ENCODE data around the gene ICA1.

Gene ICA1

DNA sequence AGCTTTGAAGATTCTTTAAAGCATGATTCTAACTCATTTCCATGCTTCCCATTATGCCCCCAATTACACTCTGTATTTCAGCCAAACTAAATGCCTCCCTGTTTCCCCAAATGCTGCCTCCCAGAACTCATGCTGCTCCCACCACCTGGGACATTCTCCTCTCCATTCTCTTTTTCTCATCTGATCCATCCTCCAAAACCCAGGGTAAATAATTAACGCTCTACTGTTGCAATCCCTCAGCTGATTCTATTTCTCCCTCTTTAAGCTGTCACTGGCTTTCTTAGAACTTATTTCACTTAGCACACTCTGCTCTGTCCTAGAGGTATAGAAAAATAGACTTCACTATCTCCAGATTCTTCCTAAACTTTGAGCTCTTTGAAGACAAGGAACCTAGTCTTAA is 104.7 kb downstream of the ICA1 start:
- DNase-seq, result no peak

DNA sequence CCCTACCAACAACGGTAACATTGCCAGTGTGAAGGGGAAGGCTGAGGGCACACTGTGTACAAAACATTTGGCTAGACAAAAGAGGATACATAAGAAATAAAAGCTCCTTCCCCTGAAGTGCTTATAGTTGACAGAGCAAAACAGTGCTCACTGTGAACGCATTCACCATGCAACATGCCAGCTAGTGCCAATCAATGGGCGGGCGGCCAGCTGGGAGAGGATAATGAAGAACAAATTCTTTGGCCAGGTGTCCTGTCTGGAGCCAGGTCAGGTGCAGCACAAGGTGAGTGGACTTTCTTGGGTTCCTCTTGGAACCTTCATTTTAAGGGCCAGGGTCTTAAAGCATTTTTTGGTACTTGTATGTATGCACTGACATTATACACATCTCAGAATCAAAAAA is 106.1 kb downstream of the ICA1 start:
- peak; percentile 71 for DNase-seq

DNA sequence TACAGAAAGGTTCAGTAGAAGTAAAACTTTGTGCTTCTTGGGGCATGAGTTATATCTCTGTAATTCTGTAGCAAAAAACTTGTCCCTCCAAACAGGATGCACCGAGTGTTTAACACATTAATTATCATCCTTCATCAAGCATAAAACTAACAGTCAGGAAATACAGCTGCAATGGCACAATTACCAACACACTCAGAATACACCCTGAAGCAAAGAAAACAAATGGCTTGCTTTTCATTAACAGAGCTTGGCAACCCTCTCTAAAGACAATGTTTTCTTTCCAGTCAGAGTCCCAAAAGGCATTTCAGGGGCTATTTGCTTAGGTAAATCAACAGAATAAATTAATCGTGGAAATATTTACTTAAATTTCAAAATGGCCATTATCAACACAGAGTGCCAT is 107.7 kb downstream of the ICA1 start:
- peak; percentile 79 for DNase-seq

DNA sequence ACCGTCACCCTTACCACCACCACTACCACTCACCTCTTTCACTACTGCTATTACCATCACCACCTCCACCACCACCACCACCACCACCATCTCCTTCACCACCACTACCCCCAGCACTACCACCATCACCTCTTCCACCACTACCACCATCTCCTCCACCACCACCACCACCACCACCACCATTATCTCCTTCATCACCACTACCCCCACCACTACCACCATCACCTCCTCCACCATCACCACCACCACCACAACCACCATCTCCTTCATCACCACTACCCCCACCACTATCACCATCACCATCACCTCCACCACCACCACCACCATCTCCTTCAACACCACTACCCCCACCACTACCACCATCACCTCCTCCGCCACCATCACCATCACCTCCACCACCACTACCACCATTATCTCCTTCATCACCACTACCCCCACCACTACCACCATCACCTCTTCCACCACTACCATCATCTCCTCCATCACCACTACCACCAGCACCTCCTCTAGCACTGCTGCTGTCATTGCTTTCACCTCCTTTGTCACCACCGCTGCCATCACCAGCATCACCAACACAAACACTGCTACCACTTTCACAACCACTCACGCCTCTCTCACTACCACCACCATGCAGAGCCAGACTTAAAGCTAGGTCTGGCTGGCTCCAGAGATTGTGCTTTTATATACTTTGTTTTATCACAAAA is 109.3 kb downstream of the ICA1 start:
- DNase-seq, result no peak

DNA sequence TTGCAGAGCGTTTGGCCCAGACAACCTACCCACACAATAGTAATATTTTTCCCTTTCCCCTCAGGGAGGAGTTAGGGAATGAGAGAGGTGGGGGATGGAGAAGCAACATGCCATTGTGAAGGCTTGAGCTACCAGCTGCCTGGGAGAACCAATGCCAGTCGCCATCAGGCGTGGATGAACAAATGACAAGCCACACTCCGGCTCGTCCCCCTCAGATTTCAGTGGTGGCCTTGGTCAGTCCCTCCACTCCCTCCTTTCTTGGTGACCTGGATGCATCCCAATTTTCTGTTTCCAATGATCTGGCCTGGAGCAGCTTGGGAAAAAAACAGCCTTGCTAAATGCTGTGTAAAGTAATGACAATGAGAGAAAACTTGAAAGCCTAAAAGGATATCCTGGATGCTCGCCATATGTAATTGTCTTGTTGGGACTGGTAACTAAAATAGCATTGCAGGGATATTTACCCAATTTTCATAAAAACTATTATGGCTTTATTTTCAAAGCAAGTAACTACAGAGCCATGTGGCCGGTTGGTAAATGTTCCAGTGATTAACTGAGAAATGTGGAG is 110.7 kb downstream of the ICA1 start:
- no peak for DNase-seq

DNA sequence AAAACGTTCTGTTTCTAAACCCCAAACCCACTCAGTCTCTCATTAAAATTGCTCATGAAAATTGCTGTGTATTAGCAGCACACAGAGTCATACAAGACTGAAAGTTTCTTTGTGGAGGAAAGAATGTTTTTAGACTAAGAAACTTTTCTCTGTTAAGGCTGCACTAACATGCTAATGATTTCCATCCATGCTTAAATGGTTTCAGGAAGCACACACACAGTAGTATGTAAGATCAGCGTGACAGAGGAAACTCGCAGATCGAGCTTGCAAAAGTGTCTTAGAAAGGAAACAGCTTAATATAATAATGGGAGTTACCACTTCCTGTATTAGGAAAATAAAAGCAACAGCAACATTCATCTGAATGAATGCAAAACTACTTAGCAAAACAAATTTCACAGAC is 112.7 kb downstream of the ICA1 start:
- no peak for DNase-seq

DNA sequence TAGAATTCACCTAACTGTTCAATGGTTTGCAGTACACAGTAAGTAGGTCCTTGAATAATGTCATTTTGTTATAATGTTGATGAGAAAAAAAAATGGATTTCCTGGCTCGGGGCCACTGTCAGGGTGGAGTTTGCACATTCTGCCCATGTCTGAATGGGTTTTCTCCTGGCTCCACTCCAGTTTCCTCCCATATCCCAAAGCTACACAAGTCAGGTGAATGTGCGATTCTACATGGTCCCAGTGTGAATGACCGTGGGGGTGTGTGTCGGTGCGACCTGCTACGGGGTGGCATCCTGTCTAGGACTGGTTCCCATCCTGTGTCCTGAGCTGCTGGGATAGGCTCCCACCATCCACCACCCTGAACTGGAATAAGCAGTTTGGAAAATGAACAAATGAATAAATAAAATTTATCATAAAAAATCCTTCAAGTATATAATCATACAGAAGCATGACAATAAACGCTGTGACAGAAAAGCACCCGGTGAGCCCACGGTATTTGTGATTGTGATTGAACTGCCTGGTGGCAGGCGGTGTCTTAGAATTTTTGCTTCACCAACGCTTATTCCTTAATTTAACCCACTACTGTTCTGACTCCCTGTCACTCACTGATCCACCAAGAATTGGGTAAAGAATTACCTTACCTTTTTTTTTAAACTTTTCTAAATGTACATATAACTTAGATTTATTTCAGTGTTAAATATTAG is 114.1 kb downstream of the ICA1 start:
- DNase-seq, result peak; percentile 81

DNA sequence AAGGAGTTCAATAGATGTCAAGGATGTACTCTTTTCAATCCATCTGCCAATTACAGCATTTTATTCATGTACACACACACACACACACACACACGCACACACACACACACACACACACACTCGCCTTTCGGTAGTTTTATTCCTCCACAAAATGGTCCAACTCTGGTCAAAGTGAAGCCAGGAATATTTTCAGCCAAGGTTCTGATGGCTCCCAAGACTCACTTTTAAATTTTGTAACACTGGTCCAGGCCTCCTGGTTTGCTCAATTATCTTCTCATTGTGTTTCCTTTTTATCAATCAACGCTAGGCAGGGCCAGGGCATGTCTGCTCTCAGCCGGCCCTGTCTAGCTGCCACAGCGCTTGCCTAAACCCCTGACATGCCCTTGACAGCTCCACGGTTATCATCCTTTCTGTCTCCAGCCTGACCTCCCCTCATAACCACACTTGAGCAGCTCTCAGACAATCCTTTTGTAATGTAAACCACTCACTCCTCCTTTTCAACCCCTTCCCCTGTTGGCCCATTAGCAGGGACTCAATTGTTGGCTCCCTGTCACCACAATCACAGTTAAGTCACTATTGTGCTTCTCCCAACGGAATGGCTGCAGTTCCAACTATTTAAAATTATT is 115.1 kb downstream of the ICA1 start:
- peak; percentile 86 for DNase-seq

DNA sequence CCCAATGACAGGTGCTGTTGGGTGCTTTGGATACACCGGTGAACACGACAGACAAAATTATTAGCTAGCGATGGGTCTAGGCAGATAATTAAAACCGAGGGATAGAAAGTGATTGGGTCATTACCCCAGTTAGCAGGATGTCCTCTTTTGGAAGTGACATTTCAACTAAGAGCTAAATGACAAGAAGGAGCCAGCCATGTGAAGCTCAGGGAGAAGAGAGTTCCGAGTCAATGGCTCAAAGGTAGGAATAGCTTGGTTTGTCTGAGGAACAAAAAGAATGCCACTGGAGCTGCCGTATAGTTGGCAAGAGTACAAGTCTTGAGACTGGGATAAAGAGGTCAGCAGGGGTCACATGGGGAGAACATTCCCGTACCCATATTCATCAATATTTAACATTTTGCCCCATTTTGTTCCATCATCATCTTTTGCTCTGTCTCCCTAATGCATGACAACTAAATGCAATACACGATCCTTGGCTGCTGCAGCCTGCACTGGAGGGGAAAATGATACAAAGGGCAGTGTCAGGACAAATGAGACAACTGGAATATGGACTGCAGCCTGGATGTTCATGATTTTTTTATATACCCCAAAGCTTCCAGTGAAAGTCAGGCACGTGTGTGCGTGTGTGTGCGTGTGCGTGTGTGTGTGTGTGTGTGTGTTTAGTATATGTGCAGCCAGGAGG is 115.7 kb downstream of the ICA1 start:
- DNase-seq, result no peak

DNA sequence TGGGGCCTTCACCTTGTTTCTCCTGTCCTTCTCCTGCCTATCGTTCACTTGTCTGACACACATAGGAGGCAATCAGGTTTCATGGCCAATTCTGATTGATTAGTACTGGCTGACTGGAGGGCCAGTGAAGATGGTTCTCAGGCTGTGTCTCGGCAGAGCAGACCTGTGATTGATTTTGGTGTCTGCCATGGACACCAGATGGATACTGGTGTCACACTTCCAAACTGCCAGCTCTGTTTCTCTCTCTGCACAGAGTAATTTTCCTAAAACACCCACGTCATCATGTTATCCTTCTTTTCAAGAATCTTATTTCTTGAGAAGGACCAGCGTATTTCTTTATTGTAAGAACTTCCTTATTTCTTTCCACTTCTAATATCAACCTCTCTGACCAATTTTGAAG is 117.1 kb downstream of the ICA1 start:
- DNase-seq, result no peak

DNA sequence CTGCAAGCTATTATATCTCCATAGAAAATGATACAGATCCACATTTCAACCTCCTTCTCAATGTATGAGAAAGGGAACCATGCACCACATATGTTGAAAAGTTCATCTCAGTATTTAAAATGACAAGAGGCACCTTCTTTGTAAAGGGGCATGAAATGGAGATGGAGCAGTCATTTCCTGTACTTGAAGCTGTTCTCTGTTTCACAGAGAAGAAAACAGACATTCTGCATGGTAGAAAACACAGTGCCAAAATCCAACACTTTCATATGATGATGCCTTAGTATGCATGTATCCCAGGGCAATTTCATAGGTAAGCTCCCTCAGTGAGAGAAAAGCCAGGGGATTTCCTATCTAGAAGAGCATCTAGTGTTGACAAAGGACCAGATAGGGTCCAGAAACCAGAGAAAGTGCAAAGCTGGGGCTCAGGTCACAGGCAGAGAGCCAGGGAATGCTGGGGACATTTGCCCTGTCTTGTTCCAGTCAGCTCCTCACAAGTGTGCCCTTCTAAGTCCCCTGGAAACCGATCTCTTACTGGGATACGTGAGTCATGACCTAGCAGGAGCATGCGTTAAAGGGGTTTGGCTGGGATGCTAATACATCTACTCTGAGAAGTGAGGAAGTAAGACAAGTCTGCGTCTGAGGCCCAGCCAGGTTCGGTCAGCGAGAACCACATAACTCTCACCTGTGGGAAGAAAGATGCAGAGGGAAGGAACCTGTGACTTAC is 118.7 kb downstream of the ICA1 start:
- no peak for DNase-seq

DNA sequence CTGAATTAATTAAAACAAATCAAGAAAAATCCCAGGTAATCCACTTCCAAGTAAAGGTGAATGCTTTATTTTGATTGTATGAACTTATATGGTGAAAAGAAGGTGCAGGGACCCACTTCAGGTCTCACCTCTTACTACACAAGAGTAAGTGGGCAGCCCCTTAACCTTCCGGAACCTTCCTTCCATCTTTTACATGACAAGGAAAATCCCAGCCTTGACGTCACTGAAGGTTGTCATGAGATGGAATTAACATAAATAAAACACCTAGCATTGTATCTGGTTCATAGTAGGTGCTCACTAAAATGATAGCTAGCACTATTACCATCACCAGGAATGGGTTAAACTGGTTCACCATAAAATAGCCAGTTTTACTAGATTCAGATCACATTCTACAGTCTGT is 119.5 kb downstream of the ICA1 start:
- no peak for DNase-seq

DNA sequence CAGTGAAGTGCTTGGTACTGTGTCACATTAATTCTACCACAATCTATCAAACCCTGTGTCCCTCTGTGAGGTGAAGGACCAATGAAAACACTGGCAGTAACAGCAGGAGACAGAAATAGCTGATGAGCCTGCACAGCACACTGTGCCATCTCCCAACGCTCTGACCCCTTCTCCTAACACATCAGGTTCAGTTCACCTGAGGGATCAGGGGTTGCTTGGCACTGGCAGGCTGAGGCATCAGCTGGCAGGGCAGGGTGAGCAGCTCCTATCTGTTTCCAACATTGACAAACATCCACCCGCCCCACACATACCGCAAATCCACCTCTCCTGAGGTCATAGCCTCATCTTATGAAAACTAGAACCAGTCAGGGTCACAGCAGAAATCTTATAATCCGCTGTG is 120.9 kb downstream of the ICA1 start:
- DNase-seq, result no peak

DNA sequence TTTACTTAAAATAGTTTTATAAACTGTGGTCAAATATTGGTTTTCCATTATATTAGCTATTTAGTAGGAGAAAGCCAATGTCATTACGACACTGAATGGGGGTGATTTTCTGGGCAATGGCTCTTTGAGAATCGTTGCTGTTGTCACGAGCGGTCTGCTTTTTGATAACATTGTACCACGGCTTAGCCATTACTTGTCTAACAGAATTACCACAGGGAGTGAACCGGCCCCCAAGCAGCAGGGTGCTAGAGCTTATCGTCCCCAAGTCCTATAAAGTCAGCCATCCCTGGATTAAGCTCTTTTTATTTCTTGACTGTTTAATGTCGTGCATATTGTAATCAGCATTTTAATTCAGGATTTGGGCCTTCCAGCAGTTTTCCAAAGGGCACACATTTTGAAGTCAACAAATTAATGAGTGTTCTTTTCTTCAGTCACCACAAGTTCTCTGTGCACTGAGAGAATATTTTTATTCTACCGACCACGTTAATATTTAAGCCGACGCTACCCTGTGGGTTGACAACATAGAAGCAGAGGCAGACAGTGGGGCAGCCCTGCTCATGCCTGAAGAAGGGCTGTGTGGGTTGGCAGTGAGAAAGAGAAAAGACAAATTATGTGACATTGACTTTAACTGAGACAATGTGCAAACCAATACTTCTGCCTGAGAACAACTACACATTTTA is 125.8 kb downstream of the ICA1 start:
- DNase-seq, result no peak

DNA sequence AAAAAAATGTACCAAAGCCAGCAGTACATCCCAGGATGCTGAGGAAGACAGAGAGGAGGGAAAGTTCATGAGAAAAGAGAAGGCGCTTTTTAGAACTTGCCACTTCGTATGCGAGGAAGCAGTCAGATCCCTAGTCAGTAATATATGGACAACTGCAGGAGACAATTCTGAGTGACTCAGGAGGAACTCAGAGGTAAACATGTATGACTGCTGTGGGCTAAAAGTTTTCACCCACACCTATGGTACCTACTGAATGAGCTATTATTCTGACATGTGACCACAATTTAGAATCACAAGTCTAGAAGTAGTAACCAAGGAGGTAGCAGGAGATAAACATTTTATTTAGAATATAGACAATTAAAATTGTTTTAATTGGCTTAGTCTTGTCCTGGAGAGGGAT is 126.5 kb downstream of the ICA1 start:
- DNase-seq, result no peak

DNA sequence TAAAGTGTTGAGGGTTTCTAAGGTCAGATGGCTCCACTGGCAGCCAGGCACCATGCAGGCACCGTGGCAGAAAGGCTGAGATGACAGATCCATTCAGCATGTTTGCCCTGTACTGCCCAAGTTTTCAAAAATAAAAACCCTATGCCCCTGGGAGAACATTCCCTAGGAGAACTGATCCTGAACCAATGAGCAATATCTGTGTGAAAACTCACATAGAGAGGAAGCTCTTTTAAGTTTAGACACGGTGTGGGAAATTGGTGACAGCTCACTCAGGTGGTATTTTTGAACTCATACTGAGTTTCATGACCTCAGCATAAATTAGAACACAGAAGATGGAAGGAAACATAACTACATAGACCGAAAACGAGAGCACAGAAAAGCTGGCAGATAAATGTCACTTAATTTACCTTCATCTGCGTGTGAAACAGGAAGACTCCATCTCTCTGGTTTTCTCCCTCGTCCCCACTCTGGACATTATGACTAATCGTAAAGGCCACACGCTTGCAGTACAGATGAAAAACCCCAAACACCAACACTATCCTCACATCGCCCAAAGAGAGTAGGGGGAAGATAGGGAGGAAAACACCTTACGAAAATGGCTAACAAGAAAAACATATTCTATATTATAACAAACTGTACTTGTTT is 127.8 kb downstream of the ICA1 start:
- DNase-seq, result no peak

DNA sequence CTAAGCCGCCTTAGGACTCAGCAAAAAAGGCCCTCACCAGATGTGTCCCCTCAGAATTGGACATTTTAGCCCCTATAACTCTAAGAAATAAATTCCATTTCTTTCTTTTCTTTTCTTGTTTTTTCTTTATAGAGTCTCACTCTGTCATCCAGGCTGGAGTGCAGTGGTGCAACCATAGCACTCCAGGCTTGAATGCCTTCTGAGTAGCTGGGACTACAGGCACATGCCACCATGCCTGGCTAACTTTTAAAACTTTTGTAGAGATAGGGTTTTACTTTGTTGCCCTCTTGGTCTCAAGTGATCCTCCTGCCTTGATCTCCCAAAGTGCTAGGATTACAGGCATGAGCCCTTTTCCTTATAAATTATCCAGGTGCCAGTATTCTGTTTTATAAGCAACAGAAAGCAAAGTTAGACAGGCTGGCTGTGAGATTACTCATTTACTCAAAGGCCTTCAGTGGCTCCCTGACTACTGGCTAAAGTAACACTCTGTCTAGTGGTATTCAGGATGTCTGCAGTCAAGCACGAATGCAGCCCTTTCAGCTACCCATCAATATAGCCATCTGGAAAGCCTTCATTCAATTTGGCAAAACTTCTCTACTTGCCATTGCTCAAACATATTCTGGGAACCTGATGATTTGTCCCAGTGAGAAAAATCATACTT is 128.6 kb downstream of the ICA1 start:
- no peak for DNase-seq

DNA sequence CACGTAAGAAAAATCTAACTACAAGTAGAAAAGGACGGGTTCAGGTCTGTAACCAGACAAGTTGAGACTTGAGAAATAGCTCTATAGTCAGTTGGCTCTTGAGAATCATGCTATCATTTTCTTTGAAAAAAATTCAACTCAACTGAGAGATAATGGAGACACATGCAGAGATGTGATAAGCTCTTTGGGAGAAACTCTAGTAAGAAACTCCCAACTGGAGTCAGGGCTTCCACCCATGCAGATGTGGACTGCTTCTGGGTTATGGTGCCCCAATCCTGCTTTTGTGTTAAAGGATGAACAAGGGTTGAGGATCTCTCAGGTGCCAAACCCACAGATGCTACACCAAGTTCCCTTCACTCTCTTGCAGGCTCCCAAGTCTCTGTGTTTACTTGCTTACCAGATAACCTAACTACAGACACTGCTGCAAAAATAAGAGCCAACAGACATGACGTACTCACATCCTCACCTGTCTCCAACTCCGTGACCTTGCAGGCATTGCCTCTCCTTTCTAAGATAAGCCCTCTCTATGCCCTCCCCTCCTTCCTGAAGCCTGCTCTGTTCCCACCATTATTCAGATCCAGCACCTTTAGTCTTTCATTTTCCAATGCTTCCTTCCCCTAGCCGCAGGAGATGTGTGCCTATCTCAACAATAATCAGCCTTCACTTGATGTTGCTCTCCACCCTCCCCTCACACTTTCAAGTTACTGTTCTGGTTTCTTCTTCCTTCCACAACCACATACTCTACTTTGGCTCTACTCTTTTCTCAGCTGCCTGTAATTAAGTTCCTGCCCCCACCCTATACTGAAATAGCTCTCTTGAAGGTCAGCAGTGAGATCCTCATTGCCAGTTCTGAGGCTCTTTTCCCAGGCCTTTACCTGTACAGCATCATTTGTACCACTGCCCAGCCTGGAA is 130.0 kb downstream of the ICA1 start:
- no peak for DNase-seq

DNA sequence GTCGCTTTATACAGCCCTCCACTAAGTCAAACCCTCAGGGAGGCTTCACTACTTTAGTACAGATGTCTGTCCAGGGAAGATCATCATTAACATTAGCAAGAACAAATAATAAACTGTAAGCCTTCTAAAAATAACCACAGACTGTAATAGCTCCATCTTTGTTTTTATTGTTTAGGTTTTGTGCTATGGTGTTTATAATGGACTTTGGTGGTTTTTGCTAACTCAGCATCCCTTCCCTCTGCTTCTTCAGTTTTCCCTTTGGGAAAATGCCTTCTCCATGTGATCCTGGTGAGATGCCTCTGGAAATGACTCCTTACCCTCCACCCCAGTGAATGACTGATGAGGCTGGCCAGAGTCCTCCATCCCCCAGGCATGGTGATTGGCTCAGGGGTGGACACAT is 131.3 kb downstream of the ICA1 start:
- no peak for DNase-seq

DNA sequence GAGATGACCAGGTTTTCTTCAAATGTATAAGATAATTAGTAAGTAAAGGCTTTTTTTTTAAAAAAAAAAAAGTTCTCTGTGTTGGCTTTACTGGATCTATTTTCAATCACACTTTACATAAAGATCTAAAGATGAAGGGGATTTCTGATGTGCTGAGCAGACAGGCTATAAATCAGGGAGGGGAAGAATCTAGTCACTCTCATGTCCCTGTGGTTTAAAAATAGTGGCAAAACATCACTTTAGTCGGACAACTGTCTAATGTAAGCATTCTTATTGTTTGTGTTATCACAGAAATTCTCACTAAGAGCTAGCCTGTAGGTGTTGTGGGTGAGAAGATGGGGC is 132.7 kb downstream of the ICA1 start:
- DNase-seq, result no peak
